ENCODE data around the gene CGN.

Gene CGN

DNA sequence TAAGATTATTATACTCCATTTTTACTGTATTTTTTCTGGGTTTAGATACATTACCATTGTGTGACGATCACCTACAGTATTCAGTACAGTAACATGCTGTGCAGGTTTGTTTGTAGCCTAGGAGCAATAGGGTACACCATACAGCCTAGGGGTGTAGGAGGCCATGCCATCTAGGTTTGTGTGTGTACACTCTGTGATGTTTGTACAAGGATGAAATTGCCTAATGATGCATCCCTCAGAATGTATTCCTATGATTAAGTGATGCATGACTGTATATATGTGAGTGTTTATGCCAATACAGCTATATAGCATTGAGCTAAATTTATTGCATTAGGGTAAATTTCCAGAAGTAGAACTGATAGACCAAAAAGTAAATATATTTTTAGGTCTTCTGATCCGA is 52.2 kb downstream of the CGN start:
- DNase-seq = no peak

DNA sequence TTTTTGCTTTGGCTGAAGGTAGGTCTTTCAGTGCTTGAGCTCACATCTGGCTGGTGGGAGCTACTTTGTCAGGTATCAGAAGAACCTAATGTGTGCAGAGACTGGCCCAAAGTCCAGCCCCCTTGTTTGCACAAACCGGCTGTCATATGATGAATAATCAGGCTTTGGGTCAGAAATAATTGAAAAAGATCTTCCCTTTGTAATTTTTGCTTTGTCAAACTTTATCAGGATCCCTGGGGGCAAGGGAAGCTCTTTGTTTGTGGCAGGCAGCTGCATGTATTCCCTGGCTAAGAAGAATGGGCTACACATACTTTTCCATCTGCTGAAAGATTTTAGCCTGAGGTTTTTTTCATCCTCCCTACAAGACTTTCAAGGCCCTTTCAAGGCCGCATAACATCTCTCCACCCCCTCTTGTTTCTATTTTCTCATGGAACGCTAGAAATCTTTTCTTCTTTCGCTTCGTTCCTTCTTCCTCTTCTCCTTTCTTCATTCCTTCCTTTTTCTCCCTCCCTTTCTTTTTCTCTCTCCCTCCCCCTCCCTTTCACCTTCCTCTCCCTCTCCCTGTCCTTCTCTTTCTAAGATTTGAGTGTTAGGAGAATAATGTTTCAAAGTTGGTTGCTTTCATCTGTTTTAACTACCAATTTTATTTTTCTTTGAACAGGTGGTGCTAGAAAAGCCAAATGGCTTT is 54.5 kb downstream of the CGN start:
- no peak for DNase-seq

DNA sequence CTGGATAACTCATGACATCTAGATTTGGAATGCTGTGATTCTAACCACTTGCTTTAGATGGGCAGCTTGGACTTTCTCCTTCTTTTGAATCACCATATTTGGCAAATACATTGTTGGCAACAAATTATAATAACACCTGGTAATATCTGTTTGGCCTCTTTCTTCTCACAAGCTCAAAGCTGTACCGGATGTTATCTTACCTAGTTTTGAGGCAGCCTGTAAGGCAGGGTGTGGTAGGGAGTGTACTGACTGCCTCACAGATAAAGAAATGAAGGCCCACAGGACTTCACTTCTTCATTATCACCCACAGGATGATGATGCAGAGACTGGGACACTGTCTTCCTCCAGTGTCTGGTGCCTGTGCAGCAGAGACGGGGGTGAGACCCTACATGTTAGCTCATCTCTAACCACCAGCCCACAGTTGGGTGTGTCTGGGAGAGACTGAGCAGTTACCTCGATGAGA is 57.5 kb downstream of the CGN start:
- DNase-seq = peak; percentile 65

DNA sequence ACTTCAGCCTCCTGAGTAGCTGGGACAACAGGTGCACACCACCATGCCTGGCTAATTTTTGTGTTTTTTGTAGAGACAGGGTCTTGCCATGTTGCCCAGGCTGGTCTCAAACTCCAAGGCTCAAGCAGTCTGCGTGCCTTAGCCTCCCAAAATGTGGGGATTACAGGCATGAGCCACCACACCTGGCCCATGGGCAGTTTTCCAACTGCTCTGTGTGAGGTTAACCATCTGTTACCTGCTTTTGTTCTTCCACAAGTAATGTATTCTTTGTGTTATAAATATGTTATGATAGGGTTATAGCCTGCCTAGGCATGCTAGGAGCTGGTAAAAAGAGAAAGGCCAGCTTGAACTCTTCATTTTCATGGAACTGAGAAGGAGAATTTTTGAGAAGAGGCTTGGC is 59.6 kb downstream of the CGN start:
- DNase-seq = no peak

DNA sequence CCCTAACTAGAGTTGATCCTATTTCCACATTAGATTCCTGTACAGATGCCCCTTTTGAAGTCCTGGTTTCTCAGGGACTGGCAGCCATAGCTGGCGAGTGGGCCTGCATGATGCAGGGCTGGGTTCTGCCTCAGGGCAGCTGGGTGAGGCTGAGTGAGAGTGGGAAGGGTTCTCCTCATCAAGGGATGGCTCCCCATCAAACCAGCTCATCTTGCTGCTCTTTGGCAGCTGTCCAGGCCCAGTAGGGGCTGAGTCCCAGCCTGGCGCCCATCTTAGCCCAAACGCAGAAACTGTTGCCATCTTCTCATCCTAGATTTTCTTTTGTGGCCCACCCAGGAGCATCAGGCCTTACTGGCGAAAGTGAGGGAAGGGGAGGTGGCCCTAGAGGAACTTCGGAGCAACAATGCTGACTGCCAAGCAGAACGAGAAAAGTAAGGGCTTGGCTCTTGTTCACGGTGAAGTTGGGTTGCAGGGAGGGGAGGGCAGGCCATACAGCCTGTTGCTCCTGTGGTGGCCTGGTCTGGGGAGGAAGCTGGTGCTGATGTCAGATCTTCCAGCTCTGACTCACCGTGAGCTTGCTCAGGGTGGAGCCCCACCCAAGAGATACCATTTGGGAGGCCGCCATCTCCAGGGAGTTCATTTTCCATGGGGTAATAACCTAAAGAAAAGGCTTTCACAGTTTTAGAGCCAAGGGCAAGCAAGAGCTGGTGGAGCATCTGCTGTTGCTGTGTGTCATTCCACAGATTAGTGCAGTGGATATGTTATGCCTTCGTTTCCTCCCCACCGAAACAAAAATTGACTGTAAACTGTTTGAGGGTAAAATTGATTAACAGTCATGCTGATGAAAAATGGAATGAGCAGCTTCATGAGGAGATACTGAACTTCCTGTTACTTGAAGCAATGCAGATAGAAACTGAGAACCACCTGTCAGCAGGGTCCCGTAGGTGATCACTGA is 63.7 kb downstream of the CGN start:
- DNase-seq = no peak

DNA sequence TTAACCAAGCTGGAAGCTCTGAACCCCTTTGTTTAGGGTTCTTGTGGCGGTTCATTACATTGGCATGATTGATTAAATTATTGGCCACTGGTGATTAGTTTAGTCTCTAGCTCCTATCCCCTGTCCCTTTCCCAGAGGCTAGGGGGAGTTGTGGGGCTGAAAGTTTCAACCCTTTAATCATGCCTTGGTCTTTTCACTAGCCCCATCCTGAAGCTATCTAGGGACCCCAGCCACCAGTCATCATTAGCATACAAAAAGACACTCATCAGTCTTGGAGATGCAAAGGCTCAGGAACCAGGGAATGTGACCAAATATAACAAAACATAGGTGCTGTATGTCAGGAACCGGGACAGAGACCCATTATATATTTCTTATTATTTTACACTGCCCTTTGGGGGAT is 66.0 kb downstream of the CGN start:
- DNase-seq = no peak

DNA sequence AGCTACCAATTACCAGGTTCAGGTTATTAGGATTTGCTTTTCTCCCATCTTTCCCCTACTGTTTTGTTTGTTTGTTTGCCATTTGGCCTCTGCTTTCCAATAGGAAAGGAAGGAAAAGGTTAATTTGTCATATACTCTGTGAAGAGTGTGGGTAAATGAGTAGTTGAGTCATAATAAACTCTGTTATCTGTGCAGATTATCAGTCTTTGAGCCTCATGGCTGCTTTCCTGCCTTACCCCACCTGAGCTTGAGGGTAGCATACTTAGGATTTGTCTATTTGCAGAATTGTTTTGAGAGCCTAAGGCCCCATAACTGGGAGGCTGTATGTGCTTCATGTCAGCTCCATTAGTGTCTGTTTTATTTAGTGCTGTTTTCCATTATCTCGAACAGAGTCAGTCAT is 67.8 kb downstream of the CGN start:
- no peak for DNase-seq

DNA sequence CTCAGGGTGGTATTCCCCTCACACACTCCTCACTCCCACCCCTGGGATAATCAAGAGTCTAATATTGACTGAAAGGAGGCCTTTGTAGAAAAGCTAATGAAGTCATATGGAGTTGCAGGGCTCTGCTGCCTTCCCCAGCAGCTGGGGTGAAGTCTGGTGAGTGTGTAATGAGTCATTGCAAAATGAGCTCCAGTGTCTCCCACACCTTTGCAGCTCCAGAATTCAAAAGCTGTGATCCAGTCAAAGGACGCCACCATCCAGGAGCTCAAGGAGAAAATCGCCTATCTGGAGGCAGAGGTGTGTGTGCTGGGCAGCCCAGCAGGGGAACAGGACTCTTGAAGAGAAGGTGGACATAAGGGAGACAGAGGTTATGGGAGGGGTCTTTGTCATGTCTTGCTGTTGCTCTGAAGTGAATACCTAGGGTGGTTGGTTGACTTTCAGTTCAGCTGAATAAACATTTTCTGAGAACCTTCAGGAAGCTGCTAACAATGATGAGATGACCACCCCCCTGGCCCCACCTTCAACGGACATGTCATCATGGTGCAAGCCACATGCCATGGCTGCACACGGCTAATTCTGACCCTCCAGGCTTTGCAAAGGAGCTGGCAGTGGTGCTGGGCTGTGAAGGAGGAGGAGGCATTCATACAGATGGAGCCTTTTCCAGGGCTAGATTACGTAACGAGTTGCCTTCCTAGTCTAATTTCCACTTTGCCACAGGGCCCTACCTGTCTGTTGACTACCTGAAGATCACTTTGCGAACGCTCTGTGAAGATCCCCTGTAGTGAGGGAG is 68.4 kb downstream of the CGN start:
- no peak for DNase-seq

DNA sequence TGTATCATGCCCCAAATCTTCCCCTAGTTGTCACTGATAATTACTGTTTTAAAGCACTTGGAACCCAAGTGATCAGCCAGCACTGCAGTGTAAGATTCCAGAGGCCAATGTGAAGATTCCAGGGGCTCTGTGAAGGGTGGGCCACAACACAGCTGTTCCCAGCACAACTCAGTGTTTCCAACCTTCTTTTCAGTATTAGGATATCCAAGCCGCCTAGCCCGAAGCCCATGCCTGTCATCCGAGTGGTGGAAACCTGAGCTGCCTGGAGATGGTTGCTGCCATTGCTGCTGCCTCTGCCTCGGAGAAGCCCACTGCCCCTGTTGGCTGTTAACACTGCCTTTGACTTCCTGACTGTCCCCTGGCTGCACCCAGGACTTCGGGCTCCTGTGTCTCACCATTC is 70.3 kb downstream of the CGN start:
- DNase-seq = no peak

DNA sequence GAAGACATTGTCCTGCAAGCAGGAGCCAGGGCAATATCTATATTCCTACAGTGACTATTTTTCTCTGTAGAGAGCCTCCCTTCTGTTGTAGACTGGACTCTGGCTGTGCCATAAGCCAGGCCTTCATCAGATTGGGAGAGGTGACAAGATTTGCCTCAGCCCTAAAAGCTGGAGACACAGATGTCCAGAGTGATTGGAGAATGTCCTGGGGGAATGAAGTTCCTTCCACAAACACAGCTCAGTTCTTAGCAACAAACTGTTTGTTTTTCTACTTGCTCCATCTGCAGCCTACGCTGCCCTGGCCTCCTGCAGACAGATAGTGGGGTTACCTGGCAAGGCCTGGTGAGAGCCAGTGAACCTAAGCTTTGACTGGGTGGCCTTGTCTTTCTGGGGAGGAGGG is 70.7 kb downstream of the CGN start:
- DNase-seq = no peak

DNA sequence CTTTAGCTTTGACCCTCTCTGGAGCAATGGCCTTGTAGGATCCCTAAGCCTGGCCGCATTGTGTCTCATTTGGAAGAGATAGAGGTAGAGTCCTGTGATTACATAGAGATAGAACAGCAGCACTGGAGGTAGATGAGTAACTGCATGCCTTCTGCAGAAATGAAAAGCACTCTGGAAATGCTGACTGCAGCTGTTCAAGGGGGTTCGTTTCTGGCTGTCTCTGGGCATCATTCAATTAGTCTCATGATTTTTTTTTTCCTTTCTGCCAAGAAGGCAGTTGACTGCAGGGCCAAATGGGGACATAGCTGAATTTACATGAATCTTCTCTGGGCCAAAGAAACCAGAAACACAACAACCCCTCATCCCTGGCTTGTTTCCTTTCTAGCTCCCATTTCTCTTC is 72.6 kb downstream of the CGN start:
- DNase-seq = no peak

DNA sequence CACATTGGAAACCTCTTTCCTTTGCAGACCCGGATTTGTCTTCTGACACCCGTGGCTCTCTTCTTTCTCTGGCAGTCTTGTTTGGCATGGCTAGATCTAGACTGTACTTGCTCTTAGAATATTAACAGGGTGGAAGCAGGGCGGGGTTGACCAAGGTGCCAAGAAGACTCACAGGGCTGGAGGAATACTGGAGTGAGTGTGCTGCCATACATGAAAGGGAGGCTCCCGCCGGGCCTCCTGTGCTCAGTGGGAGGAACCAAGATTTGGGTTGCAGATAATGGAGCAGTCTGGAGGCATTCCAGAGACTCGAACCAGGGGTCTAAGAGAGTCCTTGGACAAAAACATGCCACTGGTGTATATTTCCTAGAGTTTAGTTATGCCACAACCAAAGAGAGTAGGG is 73.1 kb downstream of the CGN start:
- DNase-seq = no peak

DNA sequence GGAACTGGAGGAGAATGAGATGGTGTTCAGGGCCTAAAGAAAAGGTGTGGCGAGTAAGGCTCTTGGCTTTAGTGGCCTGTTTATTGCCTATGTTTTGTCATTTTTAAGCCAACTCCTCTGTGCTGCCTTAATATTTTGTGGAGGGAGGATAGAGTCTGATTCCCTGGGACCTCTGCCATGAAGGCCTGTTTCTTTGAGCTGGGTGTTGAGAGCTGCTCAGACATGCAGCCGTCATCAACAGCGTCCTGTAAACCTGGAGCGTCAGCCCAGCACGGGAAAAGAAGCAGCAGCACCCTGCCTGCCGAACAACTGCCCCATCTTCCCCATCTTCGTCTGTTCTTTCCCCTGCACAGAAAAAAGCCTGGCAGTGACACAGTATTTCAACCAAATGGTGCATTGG is 73.6 kb downstream of the CGN start:
- no peak for DNase-seq

DNA sequence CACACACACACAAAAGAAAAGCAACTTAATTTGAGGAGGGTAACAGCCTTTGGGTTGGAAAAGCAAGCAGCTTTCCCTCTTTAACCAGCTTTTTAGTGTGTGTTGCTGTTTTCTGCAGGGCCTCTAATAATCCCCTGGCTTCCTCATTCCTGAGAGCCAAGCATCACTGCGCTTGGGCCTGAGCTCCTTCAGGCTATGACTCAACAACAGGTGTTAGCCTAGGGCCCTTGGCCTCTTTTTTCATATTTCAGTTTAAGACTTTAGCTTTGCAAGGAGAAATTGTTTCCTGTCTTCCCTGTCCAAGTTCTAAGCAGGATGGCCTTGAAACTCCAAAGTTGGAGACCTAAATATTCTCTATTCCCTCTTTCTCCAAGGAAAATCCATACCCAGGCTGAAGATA is 74.4 kb downstream of the CGN start:
- no peak for DNase-seq

Data from central memory CD4-positive, alpha-beta T cell (primary cell).